GM18517 (cell line): ENCODE results near the gene CCDC82.
"Not testable (repeated sequence)": the region's sequence is repeated elsewhere in the genome, so short reads cannot be mapped to it uniquely, and the experiment has no call there.

Experiments
- ATAC-seq: cut with Tn5 transposase; IDR thresholded peaks from one replicate; pipeline ENCODE4 v1.9.1; 2021; ENCODE audit warnings: mild to moderate bottlenecking, moderate library complexity; ENCODE audit not compliant: unreplicated experiment

Gene CCDC82

GRCh38 chr11:96389720-96390487 lies at the start of gene CCDC82, which contains the start of gene JRKL:
TSS of gene CCDC82 (minus strand) at chr11:96389912. CDS start at chr11:96384747, 5,165 bp downstream.
TSS of gene JRKL (plus strand) at chr11:96390013. CDS start at chr11:96390650, 637 bp downstream.
- peak; percentile 88 for ATAC-seq

DNA sequence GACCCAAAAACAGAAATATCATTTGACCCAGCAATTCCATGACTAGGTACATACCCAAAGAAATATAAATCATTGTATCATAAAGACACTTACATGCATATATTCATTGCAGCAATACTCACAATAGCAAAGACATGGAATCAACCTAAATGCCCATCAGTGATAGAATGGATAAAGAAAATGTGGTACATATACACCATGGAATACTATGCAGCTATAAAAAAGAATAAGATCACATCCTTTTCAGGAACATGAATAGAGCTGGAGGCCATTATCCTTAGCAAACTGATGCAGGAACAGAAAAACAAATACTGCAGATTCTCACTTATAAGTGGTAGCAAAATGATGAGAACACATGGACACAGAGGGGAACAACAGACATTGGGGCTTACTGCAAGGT lies 42.9 kb upstream of the CCDC82 start:
- not testable (repeated sequence) for ATAC-seq

DNA sequence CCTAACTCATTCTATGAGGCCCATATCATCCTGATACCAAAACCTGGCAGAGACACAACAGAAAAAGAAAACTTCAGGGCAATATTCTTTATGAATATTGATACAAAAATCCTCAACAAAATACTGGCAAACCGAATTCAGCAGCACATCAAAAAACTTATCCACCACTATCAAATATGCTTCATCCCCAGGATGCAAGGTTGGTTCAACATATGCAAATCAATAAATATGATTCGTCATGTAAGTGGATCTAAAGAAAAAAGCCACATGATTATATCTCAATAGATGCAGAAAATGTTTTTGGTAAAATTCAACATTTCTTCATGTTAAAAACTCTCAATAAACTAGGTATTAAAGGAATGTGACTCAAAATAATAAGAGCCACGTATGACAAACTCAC lies 41.0 kb upstream of the CCDC82 start:
- no peak for ATAC-seq

- no peak for ATAC-seq
Observed at GRCh38 chr11:96424693-96425092, 35.0 kb upstream of the CCDC82 start.

DNA sequence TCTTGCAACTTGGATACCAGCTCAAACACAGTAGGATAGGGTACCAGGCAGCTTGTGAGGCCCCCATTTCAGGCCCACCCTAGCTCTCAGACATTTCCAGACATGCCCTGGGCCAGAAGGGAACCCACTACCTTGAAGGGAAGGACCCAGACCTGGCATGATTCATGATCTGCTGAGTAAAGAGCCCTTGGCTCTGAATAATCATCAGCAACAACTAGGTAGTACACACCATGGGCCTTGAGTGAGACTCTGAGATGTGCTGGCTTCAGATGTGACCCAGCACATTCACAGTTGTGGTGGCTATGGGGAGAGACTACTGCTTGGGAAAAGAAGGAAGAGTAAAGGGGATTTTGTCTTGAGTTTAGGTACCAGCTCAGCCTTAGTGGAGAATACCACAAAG lies 23.7 kb upstream of the CCDC82 start:
- ATAC-seq: no peak

GRCh38 chr11:96412761-96413381 lies 23.2 kb upstream of the CCDC82 start:
- ATAC-seq: no peak

- ATAC-seq: not testable (repeated sequence)
Observed at GRCh38 chr11:96411412-96411811, 21.7 kb upstream of the CCDC82 start.

GRCh38 chr11:96400697-96401096 lies 11.0 kb upstream of the CCDC82 start:
- ATAC-seq: no peak

DNA sequence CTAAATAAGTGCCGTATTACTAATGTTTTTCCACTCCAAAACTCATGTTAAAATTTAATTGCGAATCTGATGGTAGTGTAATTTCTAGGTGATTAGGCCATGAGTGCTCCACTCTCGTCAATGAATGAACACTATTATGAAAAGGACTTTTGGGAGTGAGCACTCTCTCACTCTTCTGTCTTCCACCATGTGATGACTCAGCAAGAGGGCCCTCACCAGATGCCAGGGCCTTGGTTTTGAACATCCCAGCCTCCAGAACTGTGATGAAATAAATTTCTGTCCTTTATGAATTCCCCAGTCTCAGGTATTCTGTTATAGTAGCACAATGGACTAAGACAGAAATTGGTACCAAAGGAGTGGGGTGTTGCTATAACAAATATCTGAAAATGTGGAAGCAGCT lies 8.2 kb upstream of the CCDC82 start:
- ATAC-seq: no peak

DNA sequence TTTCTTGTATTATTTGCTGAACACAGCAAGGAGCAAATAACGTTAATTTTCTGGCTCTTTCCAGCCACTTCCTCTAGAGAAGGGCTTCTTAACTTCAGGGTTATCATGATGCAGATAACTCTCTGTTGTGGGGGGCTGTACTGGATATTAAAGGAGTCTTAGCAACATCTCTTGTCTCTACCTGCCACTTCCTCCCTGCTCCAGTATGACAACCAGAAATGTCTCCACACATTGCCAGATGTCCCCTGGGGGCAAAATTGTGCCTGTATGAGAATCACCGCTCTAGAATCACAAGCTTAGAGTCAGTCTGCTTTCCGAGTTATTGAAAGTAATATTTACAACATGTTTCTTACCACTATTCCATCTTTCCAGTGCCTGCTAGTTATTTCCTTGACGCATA lies 6.9 kb upstream of the CCDC82 start:
- ATAC-seq: no peak

DNA sequence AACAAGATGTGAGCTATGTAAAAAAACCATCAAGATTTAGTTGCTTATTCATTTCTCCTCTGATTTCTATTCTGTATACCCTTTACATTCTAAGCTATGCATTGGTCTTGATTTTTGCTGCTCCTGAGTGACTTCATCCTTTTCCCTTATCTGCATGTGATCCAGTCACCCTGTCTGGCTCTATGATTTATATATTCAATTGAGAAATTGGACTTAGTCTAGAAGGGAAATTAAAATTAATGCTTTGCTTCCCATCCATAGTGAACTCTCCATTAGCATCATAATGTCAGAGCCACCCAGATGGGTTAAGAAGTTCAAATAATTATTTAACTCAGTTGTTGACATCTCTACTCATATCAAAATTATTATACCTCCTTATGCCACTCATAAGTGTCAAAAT lies 5.1 kb upstream of the CCDC82 start:
- no peak for ATAC-seq

- ATAC-seq: no peak
Observed at GRCh38 chr11:96393753-96394348, 4.1 kb upstream of the CCDC82 start.

DNA sequence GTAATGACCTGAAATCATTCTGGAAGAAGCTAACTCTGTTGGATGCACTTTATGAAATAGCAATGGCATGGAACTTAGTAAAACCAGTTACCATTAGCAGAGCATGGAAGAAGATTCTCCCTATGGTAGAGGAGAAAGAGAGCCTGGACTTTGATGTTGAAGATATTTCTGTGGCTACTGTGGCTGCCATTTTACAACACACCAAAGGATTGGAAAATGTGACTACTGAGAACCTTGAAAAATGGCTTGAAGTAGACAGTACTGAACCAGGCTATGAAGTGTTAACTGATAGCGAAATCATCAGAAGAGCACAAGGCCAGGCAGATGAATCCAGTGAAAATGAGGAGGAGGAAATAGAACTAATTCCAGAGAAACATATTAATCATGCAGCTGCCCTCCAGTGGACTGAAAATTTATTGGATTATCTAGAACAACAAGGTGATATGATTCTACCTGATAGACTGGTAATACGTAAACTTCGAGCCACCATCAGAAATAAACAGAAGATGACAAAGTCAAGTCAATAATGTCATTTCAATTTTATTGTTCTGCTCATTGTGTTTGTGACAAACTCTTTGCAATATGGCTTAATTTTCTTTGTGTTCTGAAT lies 2.1 kb upstream of the CCDC82 start:
- ATAC-seq: no peak

DNA sequence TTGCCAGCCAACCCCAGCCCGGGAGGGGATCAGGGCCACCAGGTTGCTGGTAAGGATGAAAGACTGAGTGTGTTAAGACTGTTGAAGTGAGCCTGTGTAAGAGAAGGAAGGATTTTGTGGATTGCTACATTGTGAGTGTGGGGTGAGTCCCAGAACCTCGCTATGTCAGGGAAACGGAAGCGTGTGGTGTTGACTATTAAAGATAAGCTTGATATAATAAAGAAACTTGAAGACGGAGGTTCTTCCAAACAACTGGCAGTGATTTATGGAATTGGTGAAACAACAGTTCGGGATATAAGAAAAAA lies 728 bp upstream of the CCDC82 start:
- no peak for ATAC-seq

- ATAC-seq: peak; percentile 67
Observed at GRCh38 chr11:96388891-96389719, 607 bp downstream of the CCDC82 start.

GRCh38 chr11:96385187-96385586 lies 4.5 kb downstream of the CCDC82 start:
- no peak for ATAC-seq

DNA sequence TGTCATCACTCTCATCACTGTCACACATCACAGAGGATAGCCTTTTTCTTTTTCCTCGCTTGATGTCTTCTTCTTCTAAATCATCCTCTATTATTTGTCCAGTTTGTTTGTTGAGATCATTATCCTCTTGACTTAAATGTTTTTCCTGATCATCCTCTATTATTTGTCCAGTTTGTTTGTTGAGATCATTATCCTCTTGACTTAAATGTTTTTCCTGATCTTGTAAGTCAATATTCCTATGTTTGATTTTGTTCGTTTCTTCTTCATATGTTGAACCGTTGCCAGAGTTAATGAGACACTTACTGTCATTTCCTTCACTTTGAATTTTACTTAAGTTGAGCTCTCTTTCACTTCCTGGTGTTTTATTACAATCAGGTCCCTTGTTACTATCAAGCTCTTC lies 5.6 kb downstream of the CCDC82 start:
- ATAC-seq: no peak

GRCh38 chr11:96376796-96377195 lies 12.9 kb downstream of the CCDC82 start:
- no peak for ATAC-seq

- no peak for ATAC-seq
Observed at GRCh38 chr11:96373826-96374225, 15.9 kb downstream of the CCDC82 start.

DNA sequence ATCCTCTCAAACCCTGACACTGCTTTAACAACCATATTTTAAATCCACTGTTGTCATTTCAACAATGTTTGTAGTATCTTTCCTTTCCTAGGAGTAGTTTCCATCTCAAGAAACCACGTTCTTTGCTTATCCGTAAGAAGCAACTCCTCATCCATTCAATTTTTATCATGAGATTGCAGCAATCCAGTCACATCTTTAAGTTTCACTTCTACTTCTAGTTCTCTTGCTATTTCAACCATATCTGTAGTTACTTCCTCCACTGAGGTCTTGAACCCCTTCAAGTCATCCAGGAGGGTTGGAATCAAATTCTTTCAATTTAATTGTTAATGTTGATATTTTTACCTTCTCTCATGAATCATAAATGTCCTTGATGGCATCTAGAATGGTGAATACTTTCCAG lies 22.4 kb downstream of the CCDC82 start:
- no peak for ATAC-seq

GRCh38 chr11:96366024-96366423 lies 23.7 kb downstream of the CCDC82 start:
- no peak for ATAC-seq
